ENCODE results near the gene PSAPL1.
"Not testable (repeated sequence)": the region's sequence is repeated elsewhere in the genome, so short reads cannot be mapped to it uniquely, and the experiment has no call there.

PSAPL1 gene

DNA sequence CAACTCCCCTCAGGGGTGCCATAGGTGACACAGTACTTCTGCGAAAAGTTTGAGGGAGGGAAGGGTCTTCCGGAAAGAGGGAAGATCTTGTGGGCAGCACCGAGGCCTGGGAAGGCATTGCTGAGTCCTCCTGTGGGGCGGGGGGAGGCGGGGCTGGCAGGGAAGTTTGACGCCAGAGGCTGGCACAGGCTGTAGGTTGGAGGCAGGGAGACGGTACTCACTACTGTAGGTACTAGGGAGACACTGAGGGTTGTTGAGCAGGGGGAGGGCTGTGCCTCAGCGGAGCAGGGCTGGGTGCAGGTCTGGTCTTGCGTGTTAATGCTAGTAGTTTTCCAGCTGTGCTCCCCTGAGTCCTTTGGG is 23.3 kb upstream of the PSAPL1 start:
- no peak for DNase-seq (ENCODE audit: low read depth)

DNA sequence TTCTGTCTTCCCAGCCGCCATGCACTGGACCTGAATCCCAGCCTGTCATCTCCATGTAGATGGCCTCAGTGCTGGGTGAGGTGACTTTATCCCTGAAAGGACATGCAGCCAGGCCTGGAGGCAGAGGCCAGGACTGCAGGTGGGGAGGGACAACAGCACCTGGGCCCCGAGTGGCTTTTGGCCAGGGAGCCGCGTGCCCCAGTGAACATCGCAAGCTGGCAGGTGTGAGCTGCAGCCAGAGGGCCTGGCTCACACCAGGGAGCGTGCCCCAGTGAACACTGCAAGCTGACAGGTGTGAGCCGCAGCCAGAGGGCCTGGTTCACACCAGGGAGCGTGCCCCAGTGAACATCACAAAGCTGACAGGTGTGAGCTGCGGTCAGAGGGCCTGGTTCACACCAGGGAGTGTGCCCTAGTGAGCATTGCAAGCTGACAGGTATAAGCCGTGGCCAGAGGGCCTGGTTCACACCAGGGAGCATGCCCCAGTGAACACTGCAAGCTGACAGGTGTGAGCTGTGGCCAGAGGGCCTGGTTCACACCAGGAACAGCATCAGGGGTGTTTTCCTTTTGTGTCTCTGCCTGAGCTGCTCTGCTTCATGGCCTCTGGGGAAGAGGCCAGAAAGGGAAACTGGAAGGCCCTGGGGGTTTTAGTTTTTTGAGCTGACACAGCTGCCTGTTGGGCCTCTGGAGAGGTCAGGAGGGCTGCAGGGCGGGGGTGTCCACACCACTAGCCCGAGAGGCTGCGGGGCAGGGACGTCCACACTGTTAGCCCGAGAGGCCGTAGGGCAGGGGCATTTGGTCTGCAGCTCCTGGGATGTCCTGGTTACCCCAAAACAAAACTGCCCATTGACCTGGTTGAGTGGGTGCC is 22.7 kb upstream of the PSAPL1 start:
- no peak for DNase-seq (ENCODE audit: low read depth)

GRCh38 chr4:7452802-7453201 is 18.1 kb upstream of the PSAPL1 start:
- DNase-seq (ENCODE audit: low read depth): not testable (repeated sequence)

GRCh38 chr4:7451800-7452199 is 17.1 kb upstream of the PSAPL1 start:
- DNase-seq (ENCODE audit: low read depth): no peak

DNA sequence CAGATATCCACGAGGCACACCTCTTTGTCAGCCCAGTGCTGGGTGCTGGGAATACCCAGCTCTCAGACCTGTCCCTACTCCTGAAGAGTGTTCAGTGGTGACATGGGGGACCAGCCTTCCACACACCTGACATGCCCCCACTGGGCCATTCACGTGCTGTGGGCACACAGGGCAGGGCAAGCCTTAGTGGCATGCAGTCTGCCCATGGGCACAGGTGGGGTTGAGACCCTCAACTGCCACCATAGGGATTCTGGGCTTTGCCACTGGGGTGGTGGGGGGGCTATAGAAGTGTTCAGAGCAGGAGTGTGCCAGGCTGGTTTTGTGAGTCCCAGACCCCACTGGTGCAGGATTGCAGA is 16.7 kb upstream of the PSAPL1 start:
- no peak for DNase-seq (ENCODE audit: low read depth)

DNA sequence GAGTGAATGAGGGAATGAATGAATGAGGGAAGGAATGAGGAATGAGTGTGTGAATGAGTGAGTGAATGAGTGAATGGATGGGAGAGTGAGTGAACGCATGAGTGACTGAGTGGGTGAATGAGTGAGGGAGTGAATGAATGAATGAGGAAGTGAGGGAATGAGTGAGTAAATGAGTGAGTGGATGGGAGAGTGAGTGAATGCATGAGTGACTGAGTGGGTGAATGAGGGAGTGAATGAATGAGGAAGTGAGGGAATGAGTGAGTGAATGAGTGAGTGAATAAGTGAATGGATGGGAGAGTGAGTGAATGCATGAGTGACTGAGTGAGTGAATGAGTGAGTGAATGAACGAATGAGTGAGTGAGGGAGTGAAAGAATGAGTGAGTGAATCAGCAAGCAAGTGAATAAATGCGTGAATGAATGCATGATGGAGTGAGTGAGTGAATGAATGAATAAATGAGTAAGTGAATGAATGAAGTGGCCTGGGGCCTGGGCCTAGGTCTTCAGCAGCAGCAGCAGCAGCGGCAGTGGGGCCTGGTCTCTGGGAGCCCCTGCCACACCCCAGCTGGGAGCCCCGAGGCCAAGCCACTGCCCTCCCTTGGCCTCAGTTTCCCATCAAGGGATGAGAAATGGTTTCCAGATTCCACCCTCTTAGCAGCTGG is 16.2 kb upstream of the PSAPL1 start:
- DNase-seq (ENCODE audit: low read depth): no peak

- no peak for DNase-seq (ENCODE audit: low read depth)
Measured at GRCh38 chr4:7448036-7448435, 13.3 kb upstream of the PSAPL1 start.

DNA sequence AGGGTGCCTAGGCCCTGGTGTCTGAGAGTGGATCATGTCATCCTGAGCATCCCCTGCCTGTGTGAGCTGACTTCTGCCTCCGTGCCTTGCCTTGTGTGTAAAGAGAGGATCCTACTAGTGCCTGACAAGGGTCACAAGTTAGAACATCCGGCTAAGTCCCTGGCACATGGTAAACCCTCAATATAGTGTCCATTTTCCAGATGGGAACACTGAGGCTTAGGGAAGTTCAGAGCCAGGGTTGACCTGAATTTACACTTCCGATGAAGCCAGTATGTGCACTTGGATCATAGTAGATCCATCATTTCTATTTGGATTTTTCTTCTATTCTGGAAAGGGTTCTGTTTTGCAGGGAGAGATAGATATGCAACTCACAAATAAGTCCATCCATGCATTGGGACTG is 12.5 kb upstream of the PSAPL1 start:
- no peak for DNase-seq (ENCODE audit: low read depth)

GRCh38 chr4:7444731-7445130 is 10.0 kb upstream of the PSAPL1 start:
- DNase-seq (ENCODE audit: low read depth): no peak

DNA sequence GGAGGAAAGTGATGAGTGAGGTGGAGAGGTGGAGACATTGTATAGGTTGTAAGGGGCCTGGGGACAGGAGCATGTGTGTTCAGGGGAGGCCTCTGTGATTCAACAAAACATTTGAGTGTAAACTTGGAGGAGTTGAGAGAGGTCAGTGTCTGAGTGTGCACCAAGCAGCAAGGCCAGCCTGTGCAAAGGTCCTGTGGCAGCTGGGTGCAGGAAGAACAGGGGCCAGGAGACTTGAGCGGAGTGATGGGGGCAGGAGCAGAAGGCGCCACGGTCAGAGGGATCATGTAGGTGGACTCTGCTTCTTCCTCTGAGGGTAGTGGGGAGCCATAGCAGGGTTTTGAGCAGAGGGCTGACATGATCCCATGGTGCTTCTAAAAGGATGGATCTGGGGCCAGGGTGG is 9.6 kb upstream of the PSAPL1 start:
- no peak for DNase-seq (ENCODE audit: low read depth)

DNA sequence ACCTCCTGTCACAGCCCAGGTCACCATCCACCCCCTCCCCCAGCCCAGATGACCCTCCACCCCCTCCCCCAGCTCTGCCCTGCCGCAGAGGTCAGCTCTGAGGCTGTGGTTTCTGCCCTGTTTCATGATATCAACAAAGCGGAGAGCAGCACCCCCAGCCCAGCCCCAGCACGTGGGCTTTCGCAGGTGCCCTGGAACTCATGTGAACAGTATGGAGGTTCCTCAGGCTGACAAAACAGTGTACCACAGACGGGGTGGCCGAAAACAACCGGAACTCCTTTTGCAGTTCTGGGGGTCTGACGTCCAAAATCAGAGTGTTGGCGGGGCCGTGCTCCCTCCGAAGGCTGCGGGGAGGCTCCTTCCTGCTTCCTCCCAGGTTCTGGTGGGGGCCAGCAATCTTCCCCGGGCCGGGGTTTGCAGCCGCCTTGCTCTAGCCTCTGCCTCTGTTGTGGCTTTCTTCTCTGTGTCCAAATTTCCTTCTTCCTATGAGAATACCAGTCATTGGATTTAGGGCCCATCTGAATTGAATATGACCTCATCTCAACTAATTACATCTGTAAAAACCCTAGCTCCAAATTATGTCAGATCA is 7.9 kb upstream of the PSAPL1 start:
- no peak for DNase-seq (ENCODE audit: low read depth)

- no peak for DNase-seq (ENCODE audit: low read depth)
Measured at GRCh38 chr4:7441201-7441600, 6.5 kb upstream of the PSAPL1 start.

DNA sequence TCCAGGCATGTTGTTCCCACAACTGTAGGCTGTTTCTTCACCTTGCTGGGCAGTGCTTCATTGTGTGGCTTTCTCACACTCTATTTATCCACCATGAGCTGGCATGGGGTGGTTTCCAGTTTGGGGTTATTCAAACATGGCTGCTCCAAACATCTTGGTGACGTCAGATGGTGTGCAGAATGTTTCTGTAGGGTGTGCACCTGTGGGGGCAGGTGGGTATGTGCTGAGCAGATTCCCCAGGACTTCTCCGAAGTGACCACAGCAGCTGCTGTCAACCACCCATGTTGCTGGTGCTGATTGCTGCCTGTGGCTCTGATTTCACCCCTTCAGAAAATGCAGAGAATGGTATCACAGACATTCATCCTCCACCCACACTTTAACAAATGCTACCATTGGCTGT is 5.0 kb upstream of the PSAPL1 start:
- DNase-seq (ENCODE audit: low read depth): no peak

- no peak for DNase-seq (ENCODE audit: low read depth)
Measured at GRCh38 chr4:7436256-7436655, 1.5 kb upstream of the PSAPL1 start.

DNA sequence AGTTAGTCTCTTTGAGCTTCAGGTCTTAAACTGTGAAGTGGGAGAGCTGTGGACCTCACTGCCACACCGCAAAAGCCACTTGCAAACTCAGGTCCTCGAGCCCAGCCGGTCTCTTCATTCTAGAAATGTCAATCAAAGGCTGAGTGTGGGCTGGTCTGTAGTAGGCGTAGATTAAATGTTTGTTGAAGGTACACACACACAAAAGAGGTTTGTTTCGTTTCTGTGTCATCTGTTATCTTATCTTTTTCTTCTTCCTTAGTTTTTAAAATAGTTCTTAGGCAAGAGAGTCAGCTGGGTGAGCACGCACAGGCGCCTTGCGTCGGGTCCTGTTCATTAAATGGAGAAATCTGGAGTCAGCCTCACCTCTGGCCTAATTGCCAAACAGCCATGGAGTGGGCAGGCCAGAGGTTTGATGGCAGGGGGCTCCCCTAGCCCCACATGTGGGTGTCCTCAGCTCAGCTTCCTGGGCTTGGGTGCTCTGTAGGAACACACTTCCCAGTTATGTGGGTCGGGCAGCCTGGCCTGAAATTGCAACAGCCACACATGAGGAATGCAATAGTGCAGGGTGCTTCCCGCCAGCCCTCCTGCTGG is 836 bp upstream of the PSAPL1 start:
- DNase-seq (ENCODE audit: low read depth): no peak

GRCh38 chr4:7434141-7434765 is 477 bp downstream of the PSAPL1 start:
- DNase-seq (ENCODE audit: low read depth): no peak

DNA sequence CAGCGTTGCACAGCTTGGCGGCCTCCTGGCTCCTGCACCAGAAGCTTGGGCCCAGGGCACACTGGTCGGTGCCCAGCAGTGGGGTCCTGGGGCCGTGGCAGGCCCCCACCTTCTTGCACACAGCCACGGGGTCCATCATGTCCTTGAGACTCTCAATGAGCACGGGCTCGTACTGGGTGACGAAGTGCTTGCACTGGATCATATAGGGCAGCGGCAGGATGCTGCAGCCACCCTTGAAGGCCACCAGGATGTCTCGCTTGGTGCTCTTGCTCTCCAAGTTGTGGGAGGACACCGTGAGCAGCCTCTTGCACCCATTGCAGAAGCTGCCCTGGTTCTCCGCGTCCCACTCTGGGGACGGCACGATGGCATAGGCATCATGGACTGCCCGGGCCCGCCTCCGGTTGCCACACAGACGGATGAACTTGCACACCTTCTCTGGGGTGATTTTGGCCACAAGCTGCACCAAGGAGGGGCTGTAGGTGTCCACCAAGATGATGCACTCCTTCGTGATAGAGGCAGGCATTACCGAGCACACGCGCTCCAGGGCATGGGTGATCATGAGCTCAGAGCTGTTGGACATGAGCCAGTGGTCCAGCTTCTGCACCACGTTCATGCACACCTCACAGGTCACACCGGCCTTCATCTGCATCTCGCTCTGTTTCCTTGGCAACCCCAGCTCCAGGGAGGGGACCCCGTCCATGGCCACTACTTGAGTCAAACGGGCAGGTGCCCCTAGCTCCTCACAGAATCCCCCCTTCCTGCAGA is 1.2 kb downstream of the PSAPL1 start:
- no peak for DNase-seq (ENCODE audit: low read depth)

- DNase-seq (ENCODE audit: low read depth): no peak
Measured at GRCh38 chr4:7432531-7433375, 2.0 kb downstream of the PSAPL1 start.

- no peak for DNase-seq (ENCODE audit: low read depth)
Measured at GRCh38 chr4:7431696-7432530, 2.8 kb downstream of the PSAPL1 start.

Measured in stimulated activated CD8-positive, alpha-beta memory T cell treated with anti-CD3 and anti-CD28 coated beads, Interleukin-4, amount 100 ng/mL, for 24 hours (primary cell).